GM12874 (cell line): Measurements from ENCODE around the gene SEPHS1.

ENCODE experiments used
- CTCF ChIP-seq: IDR thresholded peaks from 2 replicates; pipeline ENCODE4 v1.5.1; 2011; ENCODE audit warnings: low read depth, mild to moderate bottlenecking, control low read depth, low read length, moderate library complexity; ENCODE audit not compliant: insufficient read depth

The SEPHS1 gene

GRCh38 chr10:13388478-13389230 lies 40.6 kb upstream of the SEPHS1 start:
- no peak for TF ChIP-seq CTCF

GRCh38 chr10:13386021-13386420 lies 37.9 kb upstream of the SEPHS1 start:
- no peak for TF ChIP-seq CTCF

- TF ChIP-seq CTCF: no peak
Measured at GRCh38 chr10:13383399-13383761, 35.3 kb upstream of the SEPHS1 start.

GRCh38 chr10:13382703-13383398 lies 34.8 kb upstream of the SEPHS1 start:
- no peak for TF ChIP-seq CTCF

- no peak for TF ChIP-seq CTCF
Measured at GRCh38 chr10:13376746-13377145, 28.7 kb upstream of the SEPHS1 start.

GRCh38 chr10:13376297-13376696 lies 28.2 kb upstream of the SEPHS1 start:
- TF ChIP-seq CTCF: no peak

GRCh38 chr10:13375791-13376190 lies 27.7 kb upstream of the SEPHS1 start:
- TF ChIP-seq CTCF: no peak
